GM12872 (cell line): ENCODE data around the gene SPATA4.

Experiments
- TF ChIP-seq, protein P1 (sequence below): IDR thresholded peaks from 3 replicates; pipeline ENCODE4 v1.5.1; 2011; ENCODE audit warnings: low read depth, mild to moderate bottlenecking, low read length, moderate library complexity; ENCODE audit not compliant: insufficient read depth

SPATA4 gene

DNA sequence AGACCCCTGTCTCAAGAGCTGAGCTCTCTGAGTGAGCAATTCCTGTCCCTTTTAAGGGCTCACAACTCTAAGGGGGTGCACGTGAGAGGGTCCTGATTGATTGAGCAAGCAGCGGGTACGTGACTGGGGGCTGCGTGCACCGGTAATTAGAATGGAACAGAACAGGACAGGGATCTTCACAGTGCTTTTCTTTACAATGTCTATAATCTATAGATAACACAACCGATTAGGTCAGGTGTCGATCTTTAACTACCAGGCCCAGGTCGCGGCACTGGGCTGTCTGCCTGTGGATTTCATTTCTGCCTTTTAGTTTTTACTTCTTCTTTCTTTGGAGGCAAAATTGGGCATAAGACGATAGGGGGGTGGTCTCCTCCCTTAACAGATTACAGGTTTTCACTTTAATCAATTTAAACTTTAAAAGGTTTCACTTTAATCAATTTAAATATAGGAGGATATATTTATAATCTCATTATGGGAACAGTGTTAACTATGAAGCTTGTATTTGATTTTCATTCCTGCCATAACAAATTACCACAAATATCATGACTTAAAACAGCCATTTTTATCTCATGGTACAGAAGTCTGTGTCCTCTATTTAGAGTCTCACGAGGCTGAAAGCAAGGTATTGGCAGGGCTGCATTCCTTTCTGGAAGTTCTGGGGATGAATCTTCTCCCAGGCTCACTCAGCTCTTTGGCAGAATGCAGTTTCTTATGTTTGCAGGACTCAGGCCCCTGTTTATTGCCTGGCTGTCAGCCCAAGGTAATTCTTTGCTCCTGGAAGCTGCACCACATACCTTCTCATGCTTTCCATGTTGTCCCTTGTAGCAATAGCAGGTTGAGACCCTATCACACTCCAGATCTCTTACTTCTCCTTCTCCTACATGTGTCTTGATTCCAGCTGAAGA, 5.2 kb downstream of the SPATA4 start:
- TF ChIP-seq, protein P1, sequence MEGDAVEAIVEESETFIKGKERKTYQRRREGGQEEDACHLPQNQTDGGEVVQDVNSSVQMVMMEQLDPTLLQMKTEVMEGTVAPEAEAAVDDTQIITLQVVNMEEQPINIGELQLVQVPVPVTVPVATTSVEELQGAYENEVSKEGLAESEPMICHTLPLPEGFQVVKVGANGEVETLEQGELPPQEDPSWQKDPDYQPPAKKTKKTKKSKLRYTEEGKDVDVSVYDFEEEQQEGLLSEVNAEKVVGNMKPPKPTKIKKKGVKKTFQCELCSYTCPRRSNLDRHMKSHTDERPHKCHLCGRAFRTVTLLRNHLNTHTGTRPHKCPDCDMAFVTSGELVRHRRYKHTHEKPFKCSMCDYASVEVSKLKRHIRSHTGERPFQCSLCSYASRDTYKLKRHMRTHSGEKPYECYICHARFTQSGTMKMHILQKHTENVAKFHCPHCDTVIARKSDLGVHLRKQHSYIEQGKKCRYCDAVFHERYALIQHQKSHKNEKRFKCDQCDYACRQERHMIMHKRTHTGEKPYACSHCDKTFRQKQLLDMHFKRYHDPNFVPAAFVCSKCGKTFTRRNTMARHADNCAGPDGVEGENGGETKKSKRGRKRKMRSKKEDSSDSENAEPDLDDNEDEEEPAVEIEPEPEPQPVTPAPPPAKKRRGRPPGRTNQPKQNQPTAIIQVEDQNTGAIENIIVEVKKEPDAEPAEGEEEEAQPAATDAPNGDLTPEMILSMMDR: no peak

DNA sequence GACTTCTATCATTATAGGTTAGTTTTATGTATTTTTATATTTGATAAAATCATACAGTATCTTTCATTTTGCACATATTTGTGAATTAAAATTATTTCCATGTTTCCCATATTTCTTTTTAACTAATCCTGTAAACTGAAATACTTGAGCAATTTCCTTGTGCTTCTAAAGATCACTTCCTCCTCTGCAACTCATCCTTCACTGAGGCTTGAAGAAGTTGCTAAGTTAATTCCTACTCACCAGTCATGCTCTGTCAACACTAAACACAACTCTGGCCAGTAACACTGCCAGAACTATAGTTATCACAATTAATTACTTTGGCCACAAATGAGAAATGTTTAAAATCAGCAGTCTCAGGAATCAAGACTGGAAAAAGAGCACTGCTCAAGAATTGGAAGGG, 6.7 kb downstream of the SPATA4 start:
- TF ChIP-seq, protein P1: no peak

DNA sequence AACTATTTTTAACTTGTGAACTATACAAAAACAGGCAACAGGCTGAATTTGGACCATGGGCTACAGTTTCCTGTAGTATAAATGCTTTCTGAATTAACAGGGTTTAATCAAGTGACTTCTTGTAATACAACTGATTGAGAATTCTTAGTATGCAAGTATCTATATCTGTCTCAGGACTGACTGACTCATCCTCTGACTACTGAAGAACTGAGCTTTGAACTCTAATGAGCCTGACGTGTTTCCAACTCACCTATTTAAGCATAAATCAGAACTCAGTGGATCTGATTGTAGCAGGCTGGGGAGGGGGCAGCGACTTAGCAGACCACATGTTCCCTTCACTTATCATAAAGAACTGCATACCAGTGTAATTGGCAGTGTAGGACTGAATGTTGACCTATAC, 7.8 kb downstream of the SPATA4 start:
- TF ChIP-seq, protein P1: no peak

DNA sequence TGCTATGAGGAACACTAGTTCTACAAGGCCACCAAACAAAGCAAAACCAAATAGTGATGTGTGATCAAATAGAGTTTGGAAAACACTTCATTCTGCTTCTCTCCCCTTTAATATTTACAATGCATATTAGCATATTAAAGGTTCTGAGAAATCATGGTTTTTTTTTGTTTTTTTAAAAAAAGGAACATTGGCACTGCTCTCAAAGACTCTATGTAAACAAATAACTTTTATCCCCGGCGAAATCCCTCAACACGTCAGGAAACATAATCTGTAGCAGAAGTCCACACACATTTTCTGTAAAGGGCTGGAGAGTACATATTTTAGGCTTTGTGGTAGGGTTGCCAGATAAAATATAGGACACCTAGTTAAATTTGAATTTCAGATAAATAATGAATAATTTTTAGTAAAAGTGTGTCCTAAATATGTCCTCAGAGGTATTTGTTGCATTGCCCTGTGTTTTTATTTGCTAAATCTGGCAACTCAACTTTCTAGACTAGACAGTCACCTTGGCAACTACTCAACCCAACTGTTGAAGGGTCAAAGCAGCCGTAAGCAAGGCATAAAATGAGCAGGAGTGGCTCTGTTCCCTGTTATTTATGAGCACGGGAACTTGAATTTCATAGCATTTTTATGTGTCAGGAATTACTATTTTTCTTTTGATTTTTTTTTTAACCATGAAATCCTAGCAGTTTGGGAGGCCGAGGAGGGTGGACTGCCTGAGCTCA, 8.6 kb downstream of the SPATA4 start:
- TF ChIP-seq, protein P1: no peak

DNA sequence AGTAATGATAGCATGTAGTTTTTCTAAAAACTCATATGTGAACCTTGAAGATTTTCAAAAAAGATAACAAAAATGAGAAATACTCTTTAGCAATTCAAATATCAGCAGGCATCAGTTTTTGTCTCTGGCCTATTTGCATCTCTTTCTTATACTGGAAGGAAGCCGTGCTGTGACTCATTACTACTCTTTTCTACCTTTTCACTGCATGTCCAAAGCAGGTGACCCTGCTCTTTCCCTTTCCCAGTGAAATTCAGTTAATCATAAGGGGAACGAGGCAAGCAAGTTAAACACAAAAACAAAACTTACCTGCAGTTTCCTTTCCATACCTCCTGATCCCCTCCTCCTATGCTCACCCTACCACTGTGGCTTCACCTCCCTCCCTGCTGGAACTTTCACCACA, 9.3 kb downstream of the SPATA4 start:
- TF ChIP-seq, protein P1: no peak

DNA sequence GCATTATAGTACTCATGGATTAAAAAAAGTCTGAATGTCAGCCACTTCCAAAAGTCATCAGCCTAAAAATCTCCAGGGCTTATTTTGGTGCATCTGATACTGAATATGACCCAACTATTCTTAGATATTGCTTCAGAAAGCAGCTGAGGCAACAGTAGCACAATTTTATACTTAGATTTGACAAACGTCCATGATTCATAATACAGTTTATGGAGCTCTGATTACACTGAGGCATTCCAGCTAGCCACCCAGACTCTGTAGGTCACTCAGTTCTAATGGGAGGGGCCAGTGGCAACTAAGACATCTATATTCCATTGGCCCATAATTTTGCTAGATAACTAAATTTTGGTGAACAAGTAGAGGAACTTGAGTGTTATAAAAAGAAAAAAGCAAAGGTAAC, 10.3 kb downstream of the SPATA4 start:
- TF ChIP-seq, protein P1: no peak

DNA sequence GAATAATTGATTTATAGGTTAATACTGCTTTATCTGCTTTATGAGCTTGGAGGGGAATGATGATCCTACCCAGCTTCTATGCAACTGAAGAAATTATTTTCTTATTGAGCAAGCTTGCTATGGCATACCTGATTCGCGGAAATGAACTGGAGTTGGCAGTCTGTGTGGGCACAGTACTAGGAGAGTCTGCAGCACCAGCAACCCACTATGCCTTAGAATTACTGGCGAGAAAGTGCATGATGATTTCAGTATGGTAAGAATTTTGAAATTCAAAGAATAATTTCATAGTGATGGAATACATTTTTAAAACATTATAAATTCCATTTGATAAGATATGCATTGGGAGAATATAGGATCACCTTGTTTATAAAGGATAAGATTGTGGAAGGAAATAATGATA, 32.3 kb downstream of the SPATA4 start:
- TF ChIP-seq, protein P1: no peak
